HL-60 (cell line): ENCODE data around the gene FBXL17.

Source experiments
- DNase-seq, 2 experiments: peaks; one replicate each; pipeline ENCODE4 v3.0.0-alpha.2; 2010 to 2020; ENCODE audit warnings: low read depth in 1 of 2, low spot score in 1 of 2
- H3K27ac ChIP-seq: fragments of 250-450 bp; sonication (Bioruptor Pico); replicated peaks from 2 replicates; pipeline ENCODE4 v1.5.1; 2020; ENCODE audit warnings: mild to moderate bottlenecking, moderate library complexity
- H3K27me3 ChIP-seq: fragments of 250-450 bp; sonication (Bioruptor Pico); 2 replicates; pipeline ENCODE4 v1.5.1; 2021; ENCODE audit warnings: mild to moderate bottlenecking, moderate library complexity; ENCODE audit not compliant: insufficient read depth, poor library complexity, severe bottlenecking
- H3K4me3 ChIP-seq: replicated peaks from 2 replicates; pipeline ENCODE4 v1.5.1; 2011; ENCODE audit warnings: mild to moderate bottlenecking, control low read depth, low read length; ENCODE audit not compliant: insufficient read depth
- CTCF ChIP-seq: IDR thresholded peaks from one replicate; pipeline ENCODE4 v1.5.1; 2011; ENCODE audit warnings: low read length, control low read depth, inconsistent platforms; ENCODE audit not compliant: insufficient read depth
- GABPA ChIP-seq: IDR thresholded peaks from 2 replicates; pipeline ENCODE4 v1.6.1; 2012; ENCODE audit warnings: low read depth
- POLR2AphosphoS5 ChIP-seq: IDR thresholded peaks from 2 replicates; pipeline ENCODE4 v1.6.1; 2012; ENCODE audit warnings: low read depth
- SPI1 ChIP-seq: IDR thresholded peaks from 2 replicates; pipeline ENCODE4 v1.6.1; 2012; ENCODE audit warnings: low read depth, mild to moderate bottlenecking, borderline replicate concordance
- TF ChIP-seq, protein P1 (sequence below): IDR thresholded peaks from 2 replicates; pipeline ENCODE4 v1.6.1; 2012; ENCODE audit warnings: low read depth; ENCODE audit not compliant: insufficient replicate concordance

FBXL17 gene

DNA sequence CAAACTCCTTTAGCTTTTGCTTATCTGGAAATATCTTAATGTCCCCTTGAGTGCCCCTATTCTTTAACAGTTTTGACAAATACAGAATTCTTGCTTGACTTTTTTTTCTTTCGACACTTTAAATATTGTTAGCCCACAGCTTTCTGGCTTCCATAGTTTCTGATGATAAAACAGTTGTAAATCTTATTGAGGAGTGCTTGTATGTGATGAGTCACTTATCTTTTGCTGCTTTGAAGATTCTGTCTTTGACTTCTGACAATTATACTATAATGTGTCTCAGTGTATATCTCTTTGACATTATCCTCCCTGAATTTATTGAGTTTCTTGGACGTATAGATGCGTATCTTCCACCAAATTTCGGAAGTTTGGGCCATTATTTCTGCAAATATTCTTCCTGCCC, 21.6 kb downstream of the FBXL17 start:
- DNase-seq: no peak
- TF ChIP-seq POLR2AphosphoS5 (no peak), CTCF (no peak), GABPA (no peak), SPI1 (no peak)
- TF ChIP-seq, protein P1, sequence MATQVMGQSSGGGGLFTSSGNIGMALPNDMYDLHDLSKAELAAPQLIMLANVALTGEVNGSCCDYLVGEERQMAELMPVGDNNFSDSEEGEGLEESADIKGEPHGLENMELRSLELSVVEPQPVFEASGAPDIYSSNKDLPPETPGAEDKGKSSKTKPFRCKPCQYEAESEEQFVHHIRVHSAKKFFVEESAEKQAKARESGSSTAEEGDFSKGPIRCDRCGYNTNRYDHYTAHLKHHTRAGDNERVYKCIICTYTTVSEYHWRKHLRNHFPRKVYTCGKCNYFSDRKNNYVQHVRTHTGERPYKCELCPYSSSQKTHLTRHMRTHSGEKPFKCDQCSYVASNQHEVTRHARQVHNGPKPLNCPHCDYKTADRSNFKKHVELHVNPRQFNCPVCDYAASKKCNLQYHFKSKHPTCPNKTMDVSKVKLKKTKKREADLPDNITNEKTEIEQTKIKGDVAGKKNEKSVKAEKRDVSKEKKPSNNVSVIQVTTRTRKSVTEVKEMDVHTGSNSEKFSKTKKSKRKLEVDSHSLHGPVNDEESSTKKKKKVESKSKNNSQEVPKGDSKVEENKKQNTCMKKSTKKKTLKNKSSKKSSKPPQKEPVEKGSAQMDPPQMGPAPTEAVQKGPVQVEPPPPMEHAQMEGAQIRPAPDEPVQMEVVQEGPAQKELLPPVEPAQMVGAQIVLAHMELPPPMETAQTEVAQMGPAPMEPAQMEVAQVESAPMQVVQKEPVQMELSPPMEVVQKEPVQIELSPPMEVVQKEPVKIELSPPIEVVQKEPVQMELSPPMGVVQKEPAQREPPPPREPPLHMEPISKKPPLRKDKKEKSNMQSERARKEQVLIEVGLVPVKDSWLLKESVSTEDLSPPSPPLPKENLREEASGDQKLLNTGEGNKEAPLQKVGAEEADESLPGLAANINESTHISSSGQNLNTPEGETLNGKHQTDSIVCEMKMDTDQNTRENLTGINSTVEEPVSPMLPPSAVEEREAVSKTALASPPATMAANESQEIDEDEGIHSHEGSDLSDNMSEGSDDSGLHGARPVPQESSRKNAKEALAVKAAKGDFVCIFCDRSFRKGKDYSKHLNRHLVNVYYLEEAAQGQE: no peak

GRCh38 chr5:108356286-108356685, 25.6 kb downstream of the FBXL17 start:
- Histone ChIP-seq H3K27ac (no peak overlapping the region), H3K4me3 (no peak overlapping the region), H3K27me3 (no peaks in the 10 kb centered on the region)
- DNase-seq: no peak
- no peak for TF ChIP-seq POLR2AphosphoS5
- no peak for TF ChIP-seq GABPA

More for the DNA sequence above, 21.6 kb downstream of the FBXL17 start:
- H3K4me3 ChIP-seq: no peak overlapping the region
- H3K27ac ChIP-seq: no peak overlapping the region
- no peaks in the 10 kb centered on the region for H3K27me3 ChIP-seq

DNA sequence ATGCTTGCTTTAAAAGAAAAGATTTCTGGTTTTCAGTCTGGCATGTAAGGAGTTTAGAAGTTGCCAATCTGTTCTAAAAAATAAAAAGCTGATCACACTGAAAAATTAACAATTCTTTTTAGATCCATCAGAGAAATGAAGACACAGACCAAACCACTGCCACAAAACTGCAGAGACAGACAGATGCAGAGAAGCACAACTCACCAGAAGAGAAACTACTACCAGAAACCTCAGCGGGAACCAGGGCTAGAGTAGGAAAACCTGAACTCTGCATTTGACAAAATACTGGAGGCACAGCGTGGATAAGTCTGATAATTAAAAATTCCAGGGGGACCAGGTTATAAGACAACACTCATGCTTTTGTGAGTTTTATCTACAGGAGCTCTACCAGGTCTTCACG, 28.8 kb downstream of the FBXL17 start:
- no peak for TF ChIP-seq GABPA
- TF ChIP-seq, protein P1: no peak
- TF ChIP-seq CTCF: no peak
- TF ChIP-seq POLR2AphosphoS5: no peak
- TF ChIP-seq SPI1: no peak
- no peak overlapping the region for H3K4me3 ChIP-seq
- no peaks in the 10 kb centered on the region for H3K27me3 ChIP-seq
- no peak for DNase-seq
- no peak overlapping the region for H3K27ac ChIP-seq

- H3K27ac ChIP-seq: no peak overlapping the region
- no peaks in the 10 kb centered on the region for H3K27me3 ChIP-seq
- no peak overlapping the region for H3K4me3 ChIP-seq
- TF ChIP-seq CTCF: no peak
- no peak for DNase-seq
These were observed 36.2 kb downstream of the FBXL17 start for GRCh38 chr5:108345541-108346171.
